Measurements from ENCODE around the gene NDUFB1.

Gene NDUFB1

DNA sequence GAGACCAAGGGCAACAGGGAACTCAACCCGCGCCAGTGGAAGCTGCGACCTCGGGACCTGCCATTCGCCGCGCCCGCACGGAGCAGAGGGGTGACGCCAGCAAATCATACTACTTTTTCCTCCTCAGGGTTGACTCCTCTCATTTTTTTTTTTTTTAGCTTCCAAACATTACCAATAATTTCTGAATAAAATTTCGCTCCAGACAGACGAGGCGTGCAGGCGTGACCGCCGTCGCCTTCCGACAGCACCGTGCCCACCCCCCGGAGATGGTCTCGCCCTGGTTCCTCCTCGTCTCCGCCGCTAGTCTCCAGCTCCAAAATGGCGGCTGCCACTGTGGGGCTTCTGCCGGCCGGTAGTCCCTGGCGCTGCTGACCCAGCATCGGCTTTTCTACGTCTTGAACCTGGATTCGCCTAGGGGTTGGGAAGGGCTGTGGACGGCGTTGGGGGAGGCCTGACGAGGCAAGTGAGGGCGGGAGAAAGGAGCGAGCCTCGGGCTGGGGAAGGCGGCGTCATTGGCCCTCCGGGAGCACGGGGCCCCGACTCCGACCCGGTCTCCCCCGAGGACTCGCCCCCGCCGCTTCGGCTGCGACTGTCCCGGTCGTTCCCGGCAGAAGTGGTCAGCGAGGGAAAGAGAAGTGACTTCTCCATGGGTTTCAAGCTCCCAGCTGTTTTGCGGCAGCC lies at the start of gene NDUFB1, which contains the start of gene CPSF2:
Gene NDUFB1, minus strand, starts transcription at position 37 of the 681 bp plus-strand sequence. CDS start 4,069 bp downstream, outside the sequence.
Gene CPSF2, plus strand, starts transcription at position 300 of the 681 bp plus-strand sequence. CDS start 9,016 bp downstream, outside the sequence.
- peak; percentile 80 to 89 for DNase-seq

DNA sequence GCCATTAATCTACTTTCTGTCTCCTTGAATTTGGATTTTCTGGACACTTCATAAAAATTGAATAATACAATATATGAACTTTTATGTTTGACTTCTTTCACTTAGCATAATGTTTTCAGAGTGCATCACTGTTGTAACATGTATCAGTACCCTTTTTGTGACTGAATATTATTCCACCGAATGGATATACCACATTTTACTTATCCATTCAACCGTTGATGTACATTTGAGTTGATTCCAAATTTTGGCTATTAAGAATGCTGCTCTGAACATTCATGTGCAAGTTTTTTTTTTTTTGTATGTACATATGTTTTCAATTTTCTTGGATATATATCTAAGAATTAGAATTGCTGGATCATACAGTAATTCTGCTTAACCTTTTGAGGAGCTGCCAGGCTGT lies 43.5 kb upstream of the NDUFB1 start:
- DNase-seq = no peak

DNA sequence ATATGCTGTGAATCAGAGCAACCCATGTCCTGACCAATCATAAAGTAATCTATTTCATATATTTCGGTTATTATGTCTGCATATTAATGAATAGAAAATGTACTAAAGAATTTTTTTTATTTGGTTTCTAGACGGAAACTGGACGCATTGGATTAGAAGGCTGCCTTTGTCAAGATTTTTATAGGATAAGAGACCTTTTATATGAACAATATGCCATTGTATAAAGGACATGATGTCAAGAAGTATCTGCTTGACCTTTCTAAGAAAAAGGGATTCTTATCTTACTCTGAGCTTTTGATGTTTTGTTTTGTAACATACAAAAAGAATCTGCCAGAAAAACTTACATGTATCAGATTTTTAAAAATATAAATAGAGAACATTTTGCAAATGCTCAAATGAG lies 40.0 kb upstream of the NDUFB1 start:
- no peak for DNase-seq

- DNase-seq = no peak
Observed at GRCh38 chr14:92160619-92161018, 39.1 kb upstream of the NDUFB1 start.

- no peak for DNase-seq
Observed at GRCh38 chr14:92154283-92154942, 32.9 kb upstream of the NDUFB1 start.

DNA sequence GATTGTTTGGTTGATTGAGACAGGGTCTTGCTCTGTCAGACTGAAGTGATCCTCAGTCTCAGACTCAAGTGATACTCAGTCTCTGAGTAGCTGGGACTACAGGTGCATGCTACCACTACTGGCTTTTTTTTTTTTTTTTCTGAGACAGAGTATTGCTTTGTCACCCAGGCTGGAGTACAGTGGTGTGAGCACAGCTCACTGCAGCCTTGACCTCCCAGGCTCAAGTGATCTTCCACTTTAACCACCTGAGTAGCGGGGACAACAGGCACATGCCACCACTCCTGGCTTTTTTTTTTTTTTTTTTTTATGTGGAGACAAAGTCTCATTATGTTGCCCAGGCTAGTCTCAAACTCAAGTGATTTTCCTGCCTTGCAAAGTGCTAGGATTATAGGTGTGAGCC lies 32.1 kb upstream of the NDUFB1 start:
- no peak for DNase-seq

- DNase-seq = no peak
Observed at GRCh38 chr14:92144708-92145107, 23.2 kb upstream of the NDUFB1 start.

GRCh38 chr14:92143962-92144361 lies 22.5 kb upstream of the NDUFB1 start:
- DNase-seq = no peak

- no peak for DNase-seq
Observed at GRCh38 chr14:92143309-92143708, 21.8 kb upstream of the NDUFB1 start.

- peak; percentile 19 to 58 for DNase-seq
Observed at GRCh38 chr14:92135269-92135668, 13.8 kb upstream of the NDUFB1 start.

DNA sequence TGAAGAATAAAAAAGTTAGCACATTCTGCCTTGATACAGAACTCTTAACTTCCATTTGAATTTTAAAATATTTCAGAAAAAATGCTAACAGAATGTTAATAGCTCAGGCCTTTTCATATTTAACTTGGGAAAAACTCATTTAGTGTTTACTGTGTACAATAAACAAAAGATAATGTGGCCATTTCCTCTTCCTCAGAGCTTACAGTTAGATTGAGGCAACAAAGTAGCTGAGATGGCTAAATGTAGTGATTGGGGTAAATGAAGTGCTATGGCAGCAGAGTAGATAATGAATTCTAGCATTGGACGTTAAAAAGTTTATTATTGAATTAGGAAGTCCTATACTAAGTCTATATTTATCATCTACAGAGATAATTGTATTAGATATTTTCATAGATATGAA lies 12.9 kb upstream of the NDUFB1 start:
- DNase-seq = no peak

DNA sequence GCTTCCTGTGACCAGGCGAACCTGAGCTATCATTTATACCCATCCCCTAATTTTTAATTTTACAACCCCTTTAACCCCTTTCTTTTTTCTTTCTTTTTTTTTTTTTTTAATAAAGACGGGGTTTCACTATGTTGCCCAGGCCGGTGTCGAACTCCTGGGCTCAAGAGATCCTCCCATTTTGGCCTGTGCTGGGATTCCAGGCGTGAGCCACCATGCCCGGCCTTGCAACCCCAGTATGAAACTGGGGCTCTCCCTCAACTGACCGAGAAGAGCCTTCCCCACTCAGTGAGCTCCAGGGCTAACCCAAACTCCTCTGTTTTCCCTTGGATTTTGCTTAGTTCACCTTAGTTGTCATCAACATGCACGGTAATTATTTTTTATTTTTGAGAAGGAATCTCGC lies 1.3 kb upstream of the NDUFB1 start:
- no peak for DNase-seq

DNA sequence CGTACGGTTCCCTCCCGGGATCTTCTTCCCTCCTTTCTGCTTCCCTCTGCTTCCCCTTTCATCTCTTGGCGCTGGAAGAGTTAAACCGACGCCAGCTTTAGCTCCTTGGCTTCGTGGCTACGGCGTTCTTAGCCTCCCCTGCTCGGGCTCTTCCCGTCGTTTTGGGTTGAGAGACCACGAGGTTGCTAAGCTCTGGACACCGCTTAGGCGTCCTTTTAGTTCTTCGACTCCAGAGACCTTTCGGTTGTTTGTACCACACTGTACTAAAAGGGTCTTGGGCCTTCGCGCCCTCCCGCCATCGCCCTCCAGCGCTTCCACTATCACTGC lies 808 bp upstream of the NDUFB1 start:
- peak; percentile 49 to 51 for DNase-seq

DNA sequence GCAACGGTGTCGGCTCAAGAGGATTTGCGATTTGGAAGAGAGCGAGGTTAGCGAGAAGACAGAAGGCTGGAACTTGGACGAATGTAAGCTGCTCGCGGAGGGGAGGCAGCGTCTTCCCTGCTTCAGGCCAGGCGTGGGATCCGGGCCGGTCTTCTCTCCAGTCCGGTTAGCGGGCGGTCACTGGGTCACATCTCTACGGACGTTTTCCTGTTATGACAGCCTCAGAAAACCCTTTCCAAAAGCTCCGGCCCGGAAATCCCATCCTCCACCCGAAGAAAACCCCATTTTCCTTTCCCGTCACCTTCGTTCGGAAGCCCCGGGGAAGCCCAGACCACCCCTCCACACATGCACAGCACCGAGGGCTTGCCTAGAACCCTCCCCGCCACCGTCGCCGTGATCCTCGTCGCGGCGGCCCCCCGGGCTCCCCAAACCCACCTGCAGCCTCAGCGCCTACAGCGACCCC lies 268 bp downstream of the NDUFB1 start:
- peak in 1 of 2 experiments; percentile 47 for DNase-seq

GRCh38 chr14:92109490-92109889 lies 12.0 kb downstream of the NDUFB1 start:
- DNase-seq = peak in 1 of 2 experiments; percentile 32

DNA sequence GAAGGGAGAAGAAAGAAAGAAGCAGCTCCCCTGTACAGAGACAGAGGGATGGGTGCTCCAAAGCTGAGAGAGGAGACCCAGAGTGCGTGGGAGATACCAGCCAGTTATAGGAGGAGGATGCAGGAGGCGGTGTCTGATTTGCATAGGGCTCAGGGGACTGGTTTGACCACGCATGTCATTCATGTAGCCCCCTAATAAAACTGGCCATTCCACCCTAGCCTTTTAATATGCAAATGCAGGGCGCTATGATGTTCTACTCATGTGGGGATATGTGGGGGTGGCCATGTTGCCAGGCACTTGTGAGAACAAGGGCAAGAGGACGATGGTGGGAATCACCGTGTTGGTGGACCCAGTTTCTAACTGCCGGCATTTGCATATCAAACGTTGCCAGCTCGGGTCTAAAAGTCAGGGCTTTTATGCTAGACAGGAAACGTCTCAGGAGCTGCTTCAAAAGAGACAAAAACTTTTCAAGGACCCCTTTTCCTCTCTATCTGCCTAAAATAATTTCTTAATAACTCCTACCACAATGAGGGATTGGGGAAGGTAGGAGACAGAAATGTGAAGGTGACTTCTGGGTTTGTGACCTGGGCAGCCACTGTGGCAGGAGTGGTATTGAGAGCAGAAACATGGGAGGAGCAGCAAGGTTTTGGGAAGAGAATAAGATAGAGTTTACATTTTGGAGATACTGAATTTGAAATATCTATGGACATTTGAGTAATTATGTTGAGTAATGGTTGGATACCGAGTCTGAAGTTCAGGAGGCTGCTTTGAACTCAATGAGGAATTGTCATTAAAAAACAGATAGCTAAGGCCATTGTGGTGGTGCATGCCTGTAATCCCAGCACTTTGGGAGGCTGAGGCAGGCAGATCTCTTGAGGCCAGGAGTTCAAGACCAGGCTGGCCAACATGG lies 12.9 kb downstream of the NDUFB1 start:
- no peak for DNase-seq

GRCh38 chr14:92106143-92106926 lies 15.2 kb downstream of the NDUFB1 start, which contains the start of gene ATXN3:
Gene ATXN3 (minus strand): TSS chr14:92106582. CDS start chr14:92106552, 30 bp downstream.
- DNase-seq = peak; percentile 99 to 100

DNA sequence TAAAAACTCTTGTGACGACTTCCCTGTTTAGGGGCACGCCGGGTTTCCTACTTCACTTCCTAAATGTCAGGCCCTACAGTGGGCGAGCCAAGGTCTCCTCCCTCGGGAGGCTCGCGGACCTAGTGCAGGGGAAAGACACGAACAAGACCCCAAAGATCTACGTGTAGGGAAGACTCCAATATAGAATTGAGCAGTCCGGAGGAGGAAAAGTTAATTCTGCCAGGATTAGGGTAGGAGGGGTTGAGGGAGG lies 15.7 kb downstream of the NDUFB1 start:
- DNase-seq = no peak

DNA sequence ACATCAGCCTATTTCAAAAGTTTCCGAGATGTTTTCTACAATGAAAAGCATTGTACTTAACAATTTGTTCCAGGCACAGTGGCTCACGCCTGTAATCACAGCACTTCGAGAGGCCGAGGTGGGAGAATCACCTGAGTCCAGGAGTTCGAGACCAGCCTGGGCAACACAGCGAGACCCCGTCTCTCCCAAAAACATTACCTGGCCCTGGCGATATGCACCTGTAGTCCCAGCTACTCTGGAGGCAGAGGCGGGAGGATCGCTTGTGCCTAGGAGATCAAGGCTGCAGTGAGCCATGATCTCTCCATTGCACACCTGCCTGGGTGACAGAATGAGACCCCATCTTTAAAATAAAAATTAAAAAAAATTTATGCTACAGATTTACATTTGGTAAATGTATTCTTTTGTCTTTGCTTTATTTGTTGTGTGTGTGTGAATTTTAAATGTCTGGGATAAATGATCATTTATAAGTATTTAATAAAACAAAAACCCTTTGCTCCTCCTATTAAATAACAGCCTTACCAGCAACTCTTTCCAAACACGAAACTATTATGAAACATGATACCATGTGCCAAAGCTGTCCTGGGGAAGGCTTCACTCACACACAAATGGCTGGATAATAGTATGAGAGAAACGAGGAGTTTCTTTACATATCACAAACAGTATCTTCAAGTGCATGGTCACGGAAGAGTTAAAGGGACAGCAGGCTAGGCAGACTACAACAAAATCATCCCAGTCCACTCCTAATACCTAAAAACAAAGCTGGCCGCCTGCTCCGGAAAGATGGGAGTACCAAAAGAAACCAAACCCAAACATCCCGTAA lies 16.2 kb downstream of the NDUFB1 start:
- peak in 1 of 2 experiments; percentile 61 for DNase-seq

DNA sequence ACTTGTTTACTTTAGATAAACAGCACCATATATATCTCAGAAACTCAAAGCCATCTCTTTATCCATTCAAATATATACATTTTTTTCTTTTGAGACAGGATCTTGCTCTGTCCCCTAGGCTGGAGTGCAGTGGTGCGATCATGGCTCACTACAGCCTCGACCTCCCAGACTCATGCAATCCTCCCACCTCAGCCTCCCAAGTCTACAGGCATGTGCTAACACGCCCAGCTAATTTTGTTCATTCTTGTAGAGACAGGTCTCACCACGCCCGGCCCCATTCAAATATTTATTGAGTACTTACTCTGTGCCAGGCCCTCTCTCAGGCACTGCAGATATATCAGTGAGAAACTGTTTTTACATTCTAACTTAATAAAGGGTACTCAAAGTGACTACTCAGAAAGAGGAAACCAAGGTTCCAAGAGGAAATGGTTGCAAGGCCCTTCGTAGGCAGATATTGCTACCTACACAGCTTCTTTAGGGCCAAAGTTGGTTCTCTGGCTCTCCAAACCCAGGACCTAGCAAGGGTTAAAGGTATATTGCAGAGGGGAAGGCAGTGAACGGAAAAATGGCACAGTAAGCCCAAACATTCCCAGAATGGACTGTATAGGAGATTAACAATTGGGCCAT lies 18.0 kb downstream of the NDUFB1 start:
- no peak for DNase-seq

DNA sequence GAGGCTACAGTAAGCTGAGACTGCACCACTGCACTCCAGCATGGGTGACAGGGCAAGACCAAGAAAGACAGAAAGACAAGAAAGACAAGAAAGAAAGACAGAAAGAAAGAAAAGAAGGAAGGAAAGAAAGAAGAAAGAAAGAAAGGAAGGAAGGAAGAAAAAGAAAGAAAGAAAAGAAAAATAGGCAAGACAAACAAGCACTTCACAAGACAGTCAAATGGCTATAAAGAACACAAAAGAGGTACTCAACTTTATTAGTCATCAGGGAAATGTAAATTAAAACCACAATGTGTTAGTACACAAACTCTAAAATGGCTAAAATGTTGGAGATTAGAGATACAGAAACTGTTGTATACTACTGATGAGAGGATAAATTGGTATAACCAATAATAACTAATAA lies 21.7 kb downstream of the NDUFB1 start:
- DNase-seq = no peak
